HG03025 (cell line): ENCODE measurements around the gene HPS5.
A peak's percentile ranks its signal among the peaks of the same experiment; 100 is the strongest.
"Not testable (repeated sequence)": the region's sequence is repeated elsewhere in the genome, so short reads cannot be mapped to it uniquely, and the experiment has no call there.

Experiments
- ATAC-seq: cut with Tn5 transposase; IDR thresholded peaks from one replicate; pipeline ENCODE4 v1.9.1; 2021; ENCODE audit warnings: mild to moderate bottlenecking, moderate library complexity; ENCODE audit not compliant: unreplicated experiment, low FRiP score

HPS5 gene, protein sequence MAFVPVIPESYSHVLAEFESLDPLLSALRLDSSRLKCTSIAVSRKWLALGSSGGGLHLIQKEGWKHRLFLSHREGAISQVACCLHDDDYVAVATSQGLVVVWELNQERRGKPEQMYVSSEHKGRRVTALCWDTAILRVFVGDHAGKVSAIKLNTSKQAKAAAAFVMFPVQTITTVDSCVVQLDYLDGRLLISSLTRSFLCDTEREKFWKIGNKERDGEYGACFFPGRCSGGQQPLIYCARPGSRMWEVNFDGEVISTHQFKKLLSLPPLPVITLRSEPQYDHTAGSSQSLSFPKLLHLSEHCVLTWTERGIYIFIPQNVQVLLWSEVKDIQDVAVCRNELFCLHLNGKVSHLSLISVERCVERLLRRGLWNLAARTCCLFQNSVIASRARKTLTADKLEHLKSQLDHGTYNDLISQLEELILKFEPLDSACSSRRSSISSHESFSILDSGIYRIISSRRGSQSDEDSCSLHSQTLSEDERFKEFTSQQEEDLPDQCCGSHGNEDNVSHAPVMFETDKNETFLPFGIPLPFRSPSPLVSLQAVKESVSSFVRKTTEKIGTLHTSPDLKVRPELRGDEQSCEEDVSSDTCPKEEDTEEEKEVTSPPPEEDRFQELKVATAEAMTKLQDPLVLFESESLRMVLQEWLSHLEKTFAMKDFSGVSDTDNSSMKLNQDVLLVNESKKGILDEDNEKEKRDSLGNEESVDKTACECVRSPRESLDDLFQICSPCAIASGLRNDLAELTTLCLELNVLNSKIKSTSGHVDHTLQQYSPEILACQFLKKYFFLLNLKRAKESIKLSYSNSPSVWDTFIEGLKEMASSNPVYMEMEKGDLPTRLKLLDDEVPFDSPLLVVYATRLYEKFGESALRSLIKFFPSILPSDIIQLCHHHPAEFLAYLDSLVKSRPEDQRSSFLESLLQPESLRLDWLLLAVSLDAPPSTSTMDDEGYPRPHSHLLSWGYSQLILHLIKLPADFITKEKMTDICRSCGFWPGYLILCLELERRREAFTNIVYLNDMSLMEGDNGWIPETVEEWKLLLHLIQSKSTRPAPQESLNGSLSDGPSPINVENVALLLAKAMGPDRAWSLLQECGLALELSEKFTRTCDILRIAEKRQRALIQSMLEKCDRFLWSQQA

GRCh38 chr11:18321969-18322711 lies at the start of gene HPS5, which contains the start of gene GTF2H1:
Gene HPS5, minus strand, starts transcription at chr11:18322140. Its CDS starts 4,282 bp downstream, at chr11:18317858.
Gene GTF2H1, plus strand, starts transcription at chr11:18322567. Its CDS starts 10,508 bp downstream, at chr11:18333075.
- peak; percentile 90 for ATAC-seq

GRCh38 chr11:18371279-18371678 lies 49.3 kb upstream of the HPS5 start:
- ATAC-seq: no peak

DNA sequence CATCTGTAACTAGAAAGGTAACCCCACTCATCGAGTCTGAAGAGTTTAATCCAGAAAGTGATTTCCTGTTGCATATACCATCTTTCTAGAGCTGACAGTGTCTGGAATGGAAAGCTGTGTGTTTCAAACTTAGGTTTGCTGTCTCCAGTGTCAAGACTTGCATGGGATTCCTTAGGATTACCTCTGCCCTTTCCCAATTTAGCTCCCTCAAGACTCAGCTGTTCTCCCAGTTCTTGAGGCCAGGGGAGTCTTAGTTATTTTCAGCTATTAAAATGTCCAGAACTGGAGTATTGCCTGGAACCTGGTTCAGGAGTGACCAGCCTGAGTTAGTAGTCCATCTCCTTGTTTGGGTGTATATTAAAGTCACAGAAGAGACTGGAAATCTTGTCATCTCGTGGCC lies 47.5 kb upstream of the HPS5 start:
- ATAC-seq: no peak

DNA sequence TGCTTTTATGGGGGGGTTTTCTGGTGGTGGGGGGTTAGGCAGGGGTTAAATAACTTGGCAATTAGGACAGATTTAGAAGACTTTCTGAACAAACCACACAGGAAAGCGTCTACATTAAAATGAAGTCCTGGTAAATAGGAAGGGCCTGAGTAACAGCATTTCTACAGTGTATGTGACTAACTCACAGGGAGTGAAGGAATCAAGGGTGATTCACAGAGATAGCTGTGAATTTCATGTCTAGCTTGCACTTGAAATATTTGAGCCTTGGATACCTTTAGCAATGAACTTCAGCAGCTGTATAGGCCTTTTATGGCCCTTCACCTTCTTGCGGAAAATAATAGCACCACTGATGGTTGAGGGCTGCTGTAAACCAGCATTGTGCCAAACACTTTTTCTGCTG lies 46.3 kb upstream of the HPS5 start:
- no peak for ATAC-seq

- ATAC-seq: no peak
Observed at GRCh38 chr11:18367431-18367830, 45.5 kb upstream of the HPS5 start.

DNA sequence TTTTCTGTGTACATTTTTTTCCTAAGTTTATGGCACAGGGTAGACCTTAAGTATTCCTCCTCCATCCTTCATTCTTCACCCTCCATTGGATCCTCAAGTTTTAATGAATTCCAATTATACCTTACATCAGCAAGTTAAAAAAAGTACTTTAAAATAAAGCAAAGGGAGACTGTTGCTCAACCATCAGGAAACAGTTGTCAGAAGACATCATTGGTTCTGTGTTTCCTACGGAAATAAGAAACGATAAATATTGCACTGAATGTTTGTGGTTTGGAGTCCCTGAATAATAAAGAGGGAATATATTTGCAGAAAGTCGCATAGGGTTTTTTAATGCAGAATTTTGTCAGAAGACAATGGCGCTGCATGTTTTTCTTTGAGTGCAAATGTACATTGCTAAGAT lies 44.3 kb upstream of the HPS5 start:
- no peak for ATAC-seq

DNA sequence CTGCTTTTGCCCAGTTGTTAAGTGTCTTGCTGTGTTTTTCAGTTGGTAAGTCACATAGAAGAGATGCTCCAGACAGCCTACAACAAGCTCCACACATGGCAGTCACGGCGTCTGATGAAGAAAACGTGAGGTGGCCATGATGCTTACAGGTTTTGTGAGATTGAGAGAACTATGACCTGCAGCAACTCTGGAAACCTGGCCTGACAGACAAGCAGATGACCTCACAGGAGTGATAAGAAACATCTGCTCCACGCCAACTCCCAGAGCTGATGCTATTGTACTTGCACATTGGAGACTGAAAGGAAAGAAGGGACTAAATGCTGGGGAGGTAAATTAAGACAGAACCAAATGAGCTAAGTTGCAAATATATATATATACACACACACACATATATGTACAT lies 43.8 kb upstream of the HPS5 start:
- ATAC-seq: no peak

DNA sequence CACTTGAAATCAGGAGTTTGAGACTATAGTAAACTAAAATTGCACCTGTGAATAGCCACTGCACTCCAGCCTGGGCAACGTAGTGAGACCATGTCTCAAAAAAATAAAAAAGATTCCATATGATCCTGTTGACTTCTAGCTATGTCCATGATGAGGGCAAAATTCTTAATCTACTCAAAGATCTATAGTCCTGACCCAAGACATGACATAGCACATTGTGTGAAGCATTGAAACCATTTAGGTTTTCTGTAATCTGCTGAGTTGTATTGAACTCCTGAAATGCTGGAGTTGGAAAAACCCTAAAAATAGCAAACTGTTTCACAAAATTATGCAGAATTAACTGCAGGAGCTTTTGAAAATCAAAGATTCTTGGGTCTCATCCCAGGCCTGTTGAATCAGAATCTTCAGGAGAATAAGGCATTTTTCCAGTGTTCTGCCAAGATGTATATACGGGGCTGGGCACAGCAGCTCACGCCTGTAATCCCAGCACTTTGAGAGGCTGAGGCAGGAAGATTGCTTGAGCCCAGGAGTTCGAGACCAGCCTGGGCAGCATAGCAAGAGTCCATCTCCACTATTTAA lies 42.6 kb upstream of the HPS5 start:
- no peak for ATAC-seq

DNA sequence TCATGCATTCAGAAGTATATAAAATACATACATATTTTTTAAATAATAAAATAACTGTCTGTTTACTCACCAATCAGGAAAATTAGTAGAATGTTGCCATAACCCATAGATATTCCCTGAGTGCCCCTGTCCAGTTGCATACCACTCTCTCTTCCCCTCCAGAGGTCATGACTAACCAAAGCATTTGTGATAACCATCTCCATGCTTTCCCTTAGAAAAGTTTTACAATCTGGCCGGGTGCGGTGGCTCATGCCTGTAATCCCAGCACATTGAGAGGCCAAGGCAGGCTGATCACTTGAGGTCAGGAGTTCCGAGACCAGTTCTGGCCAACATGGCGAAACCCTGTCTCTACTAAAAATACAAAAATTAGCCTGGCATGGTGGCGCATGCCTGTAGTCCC lies 39.2 kb upstream of the HPS5 start:
- no peak for ATAC-seq

- no peak for ATAC-seq
Observed at GRCh38 chr11:18358646-18359045, 36.7 kb upstream of the HPS5 start.

DNA sequence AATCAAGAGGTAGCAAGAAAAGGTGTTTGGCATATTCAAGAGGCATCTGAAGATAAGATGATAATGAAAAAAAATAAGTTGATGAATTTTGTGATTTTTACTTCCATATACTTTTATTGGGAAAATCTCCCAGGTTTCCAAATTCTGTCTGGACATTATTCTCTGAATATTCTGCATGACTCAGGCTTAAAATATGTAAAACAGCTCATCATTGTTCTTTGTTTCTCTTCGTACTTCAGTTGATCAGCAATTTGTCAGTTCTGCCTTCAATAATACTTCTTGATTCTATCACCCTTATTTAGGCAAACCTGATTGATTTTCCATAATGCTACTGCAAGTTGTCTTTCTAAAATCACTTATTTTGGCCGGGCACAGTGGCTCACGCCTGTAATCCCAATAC lies 30.6 kb upstream of the HPS5 start:
- no peak for ATAC-seq

DNA sequence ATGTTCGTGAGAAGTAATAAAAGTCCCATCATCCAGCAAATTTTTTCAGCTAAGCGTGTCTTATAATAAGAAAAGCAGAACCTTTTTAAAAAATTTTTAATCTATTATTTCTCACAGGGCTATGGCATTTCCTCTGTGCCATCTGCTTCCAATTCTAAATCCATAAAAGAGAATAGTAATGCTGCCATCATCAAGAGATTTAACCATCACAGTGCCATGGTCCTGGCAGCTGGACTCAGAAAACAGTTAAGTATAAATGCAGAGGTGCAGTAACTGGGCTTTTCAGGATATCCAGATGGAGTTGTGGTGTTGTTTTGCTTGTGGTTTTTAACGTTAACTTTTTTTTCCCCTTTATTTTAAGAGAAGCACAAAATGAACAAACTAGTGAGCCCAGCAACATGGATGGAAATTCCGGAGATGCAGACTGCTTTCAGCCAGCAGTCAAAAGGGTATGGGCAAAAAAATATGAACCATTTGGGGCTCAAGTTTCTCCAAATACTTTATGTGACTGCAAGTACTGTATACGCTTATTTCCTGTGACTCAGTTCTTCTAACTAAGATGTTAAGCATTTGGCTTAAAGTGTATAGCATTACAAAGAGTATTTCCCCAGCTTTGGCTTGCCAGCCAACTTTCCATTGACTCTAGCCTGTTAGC lies 25.7 kb upstream of the HPS5 start:
- no peak for ATAC-seq

- no peak for ATAC-seq
Observed at GRCh38 chr11:18332891-18333290, 11.0 kb upstream of the HPS5 start.

DNA sequence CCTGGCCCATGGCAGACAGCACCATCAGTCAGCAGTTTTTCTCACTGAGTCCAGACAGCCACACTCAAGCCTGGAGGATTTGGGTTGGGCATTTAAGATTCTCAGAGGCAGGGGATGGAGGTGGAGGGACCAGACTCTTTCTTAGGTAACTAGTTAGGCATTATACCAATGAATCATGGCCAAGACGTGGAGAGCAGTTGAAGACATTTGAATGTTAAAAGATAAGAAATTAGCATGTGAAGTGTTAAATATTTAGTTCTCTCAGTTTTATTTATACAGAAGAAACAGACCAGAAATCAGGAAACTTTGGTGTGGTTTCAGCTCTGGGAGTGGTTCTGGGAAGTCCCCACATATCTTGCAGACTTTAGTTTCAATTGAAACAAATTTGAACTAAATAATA lies 10.4 kb upstream of the HPS5 start:
- ATAC-seq: no peak

DNA sequence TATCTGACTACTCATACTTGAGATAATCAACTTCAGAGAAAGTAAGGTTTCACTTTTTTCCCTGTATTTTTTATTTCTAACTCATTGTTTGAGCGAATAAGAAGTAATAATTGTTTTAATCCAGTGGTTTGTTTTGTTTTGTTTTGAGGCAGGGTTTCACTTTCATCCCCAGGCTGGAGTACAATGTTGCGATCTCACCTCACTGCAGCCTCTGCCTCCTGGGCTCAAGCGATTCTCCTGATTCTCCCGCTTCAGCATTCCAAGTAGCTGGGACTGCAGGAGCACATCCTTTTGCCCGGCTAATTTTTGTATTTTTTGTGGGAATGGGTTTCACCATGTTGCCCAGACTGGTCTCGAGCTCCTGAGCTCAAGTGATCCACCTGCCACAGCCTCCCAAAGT lies 9.0 kb upstream of the HPS5 start:
- no peak for ATAC-seq

- no peak for ATAC-seq
Observed at GRCh38 chr11:18329196-18329870, 7.4 kb upstream of the HPS5 start.

DNA sequence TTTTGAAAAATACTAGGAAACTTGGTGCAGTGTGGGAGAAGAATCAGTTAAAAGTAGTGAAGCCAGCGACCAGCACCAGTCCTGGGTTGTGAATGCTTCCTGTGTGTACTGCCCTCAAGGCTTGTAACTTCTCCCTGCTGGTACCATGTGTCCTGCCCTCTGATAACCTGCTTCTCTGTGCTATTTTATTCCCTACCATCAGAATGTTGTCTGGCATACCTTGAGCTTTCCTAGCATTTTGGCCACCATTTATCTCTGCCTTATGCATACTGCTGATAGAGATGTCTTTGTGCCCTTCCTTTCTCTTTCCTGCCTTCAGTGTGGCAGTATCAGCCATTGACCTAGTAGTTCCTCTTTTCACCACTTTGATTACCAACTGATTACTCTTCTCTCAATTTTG lies 2.4 kb upstream of the HPS5 start:
- ATAC-seq: no peak

DNA sequence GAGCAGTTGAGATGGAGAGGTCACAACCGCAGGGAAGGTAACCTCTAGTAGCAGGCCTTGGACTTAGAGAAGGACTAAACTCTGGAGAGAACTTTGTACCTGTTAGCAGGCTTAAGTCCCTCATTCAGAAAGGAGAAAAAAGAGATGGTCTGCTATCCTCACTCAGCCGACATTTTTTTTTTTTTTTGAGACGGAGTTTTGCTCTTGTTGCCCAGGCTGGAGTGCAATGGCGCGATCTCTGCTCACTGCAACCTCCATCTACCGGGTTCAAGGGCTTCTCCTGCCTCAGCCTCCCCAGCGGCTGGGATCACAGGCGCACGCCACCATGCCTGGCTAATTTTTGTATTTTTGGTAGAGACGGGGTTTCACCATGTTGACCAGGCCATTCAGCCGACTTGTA lies 1.9 kb upstream of the HPS5 start:
- ATAC-seq: not testable (repeated sequence)
